Stimulated activated CD4-positive, alpha-beta T cell treated with anti-CD3 and anti-CD28 coated beads, Interleukin-2, amount 100 ng/mL, for 4 hours (primary cell): ENCODE results near the gene SLCO2B1.
"Not testable (repeated sequence)": the region's sequence is repeated elsewhere in the genome, so short reads cannot be mapped to it uniquely, and the experiment has no call there.

Experiments used
- DNase-seq: peaks from one replicate; pipeline ENCODE4 v3.0.0-alpha.2; 2020; ENCODE audit warnings: low read depth

SLCO2B1 gene, protein sequence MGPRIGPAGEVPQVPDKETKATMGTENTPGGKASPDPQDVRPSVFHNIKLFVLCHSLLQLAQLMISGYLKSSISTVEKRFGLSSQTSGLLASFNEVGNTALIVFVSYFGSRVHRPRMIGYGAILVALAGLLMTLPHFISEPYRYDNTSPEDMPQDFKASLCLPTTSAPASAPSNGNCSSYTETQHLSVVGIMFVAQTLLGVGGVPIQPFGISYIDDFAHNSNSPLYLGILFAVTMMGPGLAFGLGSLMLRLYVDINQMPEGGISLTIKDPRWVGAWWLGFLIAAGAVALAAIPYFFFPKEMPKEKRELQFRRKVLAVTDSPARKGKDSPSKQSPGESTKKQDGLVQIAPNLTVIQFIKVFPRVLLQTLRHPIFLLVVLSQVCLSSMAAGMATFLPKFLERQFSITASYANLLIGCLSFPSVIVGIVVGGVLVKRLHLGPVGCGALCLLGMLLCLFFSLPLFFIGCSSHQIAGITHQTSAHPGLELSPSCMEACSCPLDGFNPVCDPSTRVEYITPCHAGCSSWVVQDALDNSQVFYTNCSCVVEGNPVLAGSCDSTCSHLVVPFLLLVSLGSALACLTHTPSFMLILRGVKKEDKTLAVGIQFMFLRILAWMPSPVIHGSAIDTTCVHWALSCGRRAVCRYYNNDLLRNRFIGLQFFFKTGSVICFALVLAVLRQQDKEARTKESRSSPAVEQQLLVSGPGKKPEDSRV

DNA sequence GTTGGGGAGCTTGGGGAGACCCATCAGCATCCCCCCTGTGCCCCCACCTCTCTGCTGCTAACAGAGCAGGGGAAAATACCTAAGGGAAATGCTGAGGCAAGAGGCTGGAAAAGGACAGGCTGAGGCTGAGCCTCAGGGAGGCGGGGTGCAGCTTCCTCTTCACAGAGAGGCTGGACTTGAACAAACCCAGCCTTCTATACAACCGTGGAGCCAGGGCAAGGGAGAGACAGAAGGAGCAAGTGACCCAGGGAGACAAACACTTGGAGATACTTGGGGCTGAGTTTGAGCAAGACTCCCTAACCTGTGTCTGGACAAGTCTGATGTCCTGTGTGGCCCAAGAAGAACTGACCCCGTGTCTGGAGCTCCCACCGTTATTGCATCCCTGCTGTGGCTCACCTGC, at the start of gene SLCO2B1:
SLCO2B1 (plus strand) TSS at position 229 of the 400 bp plus-strand sequence. CDS start 275 bp downstream, outside the sequence.
- no peak for DNase-seq

DNA sequence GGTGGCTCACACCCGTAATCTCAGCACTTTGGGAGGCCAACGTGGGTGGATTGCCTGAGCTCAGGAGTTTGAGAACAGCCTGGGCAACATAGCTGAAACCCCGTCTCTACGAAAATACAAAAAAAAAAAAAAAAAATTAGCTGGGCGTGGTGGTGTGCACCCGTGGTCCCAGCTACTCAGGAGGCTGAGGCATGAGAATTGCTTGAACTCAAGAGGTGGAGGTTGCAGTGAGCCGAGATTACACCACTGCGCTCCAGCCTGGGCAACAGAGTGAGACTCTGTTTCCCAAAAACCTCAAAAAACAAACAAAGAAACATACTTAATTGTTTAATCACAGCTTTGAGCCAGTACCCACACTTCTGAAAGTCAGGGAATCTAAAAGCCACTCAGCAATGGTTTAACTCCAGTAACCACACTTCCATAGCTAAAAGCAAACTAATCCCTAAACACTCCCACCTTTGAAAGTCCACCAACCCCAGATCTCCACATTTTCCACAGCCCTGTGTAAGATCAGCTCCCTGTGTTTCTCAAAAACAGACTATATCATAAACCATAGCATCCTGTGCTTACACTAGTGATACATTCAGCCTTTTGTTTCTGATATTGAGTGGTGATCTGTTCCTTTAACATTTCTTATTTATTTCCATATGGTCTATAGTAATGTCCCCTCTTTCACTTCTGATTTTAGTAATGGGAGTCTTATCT, 49.3 kb upstream of the SLCO2B1 start:
- DNase-seq, result no peak

DNA sequence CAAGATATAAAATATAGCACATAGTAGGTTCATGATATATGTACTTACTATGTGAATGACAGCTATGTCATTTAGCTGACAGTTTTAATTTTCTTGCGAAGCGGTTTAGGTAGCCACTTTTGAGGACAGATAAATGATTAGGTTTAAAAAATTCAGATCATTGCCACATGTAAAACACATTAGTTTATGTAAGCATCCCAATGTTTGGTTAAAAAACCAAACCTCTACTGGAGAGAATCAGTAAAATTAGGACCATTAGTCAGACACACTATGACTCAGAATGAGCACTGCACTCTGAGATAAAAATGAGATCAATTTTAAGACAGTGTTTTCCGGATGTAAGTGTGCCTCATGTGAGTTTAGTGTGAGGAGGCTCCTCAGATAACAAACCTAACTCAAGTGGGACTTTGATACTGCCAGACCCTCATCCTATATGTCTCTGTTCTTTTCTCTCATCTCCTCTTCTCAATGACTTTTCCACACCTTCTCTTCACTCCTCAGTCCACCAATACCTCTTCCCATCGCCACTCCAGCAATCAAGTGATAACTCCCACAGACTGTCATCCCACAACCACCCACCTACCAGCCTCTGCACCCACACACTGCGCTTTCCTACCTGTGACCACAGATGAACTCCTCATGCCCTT, 47.4 kb upstream of the SLCO2B1 start:
- DNase-seq, result no peak

DNA sequence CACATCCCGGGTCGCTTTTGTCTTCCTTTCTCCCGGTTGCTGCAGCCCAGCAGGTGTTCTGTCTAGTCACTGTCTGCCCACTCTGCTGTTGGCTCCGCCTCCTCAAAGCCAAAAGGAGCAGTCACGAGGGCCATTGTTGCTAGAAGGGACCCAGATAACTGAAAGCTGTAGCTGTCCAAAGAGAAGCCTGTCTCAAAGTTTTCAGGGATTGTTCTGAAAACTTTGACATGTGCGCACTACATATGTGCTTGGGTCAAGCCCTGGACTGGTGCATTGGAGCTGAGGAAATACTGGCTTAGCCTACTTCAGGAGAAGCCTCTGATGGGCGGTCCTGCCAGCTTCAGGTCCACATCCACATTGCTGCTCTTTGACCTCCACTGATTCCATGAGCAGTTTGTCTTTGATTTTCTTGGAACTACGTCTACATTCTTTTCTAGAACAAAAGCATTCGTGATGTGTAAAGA, 45.4 kb upstream of the SLCO2B1 start:
- no peak for DNase-seq

DNA sequence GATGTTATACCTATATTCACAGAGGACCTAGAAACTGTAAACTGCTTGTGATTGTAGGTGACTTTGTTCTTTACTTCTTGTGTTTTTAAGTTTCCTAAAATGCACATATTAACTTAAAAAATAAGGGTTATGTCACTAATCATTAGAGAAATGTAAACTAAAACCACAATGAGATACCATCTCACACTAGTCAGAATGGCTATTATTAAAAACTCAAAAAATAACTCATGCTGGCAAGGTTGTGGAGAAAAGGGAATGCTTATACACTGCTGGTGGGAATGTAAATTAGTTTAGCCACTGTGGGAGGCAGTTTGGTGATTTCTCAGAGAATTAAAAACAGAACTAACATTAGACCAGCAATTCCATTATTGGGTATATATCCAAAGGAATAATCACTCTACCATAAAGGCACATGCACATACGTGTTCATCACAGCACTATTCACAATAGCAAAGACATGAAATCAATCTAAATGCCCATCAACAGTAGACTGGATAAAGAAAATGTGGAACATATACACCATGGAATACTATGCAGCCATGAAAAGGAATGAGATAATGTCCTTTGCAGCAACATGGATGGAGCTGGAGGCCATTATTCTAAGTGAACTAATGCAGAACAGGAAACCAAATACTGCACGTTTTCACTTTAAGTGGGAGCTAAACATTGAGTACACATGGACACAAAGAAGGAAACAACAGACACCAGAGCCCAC, 44.8 kb upstream of the SLCO2B1 start:
- DNase-seq, result not testable (repeated sequence)

DNA sequence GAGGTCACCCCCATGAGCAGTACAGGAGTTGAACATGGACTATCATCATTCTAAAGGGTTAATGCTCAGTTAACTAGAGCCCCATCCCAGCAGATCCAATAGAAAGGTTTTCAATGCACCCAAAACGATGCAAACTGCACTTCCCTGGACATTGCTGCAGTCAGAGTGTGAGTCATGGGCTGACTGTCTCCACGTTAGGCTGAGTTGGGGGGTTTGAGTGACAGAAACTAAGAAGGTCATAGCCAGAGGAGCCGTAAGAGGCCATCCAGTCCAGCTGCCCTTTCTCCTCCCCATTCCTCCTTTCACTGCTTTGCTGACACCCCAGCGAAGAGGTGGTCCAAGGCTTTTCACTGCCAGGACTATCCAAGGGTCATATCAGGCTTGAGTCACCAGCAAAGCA, 43.7 kb upstream of the SLCO2B1 start:
- no peak for DNase-seq

DNA sequence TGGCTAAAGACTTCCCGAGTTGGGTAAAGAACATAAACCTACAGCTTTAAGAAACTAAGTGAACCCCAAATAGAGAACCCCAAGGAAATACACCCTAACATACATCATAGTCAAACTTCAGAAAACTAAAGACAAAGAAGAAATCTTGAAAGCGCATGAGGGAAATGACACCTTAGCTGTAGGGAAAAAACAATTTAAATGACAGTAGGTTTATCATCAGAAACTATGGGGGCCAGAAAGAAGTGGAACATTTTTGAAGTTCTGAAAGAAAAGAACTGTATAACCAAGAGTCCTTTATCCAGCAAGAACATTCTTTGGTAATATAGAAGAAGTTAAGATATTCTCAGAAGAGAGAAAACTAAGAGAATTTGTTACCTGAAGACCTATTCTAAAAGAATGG, 38.7 kb upstream of the SLCO2B1 start:
- no peak for DNase-seq

DNA sequence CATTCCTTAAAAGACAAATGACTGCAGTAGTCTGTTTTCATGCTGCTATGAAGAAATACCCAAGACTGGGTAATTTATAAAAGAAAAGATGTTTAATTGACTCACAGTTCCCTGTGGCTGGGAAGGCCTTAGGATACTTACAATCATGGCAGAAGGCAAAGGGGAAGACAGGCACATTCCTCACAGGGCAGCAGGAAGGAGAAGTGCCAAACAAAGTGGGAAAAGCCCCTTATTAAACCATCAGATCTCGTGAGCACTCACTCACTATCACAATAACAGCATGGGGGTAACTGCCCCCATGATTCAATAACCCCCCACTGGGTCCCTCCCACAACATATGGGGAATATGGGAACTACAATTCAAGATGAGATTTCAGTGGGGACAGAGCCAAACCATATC, 37.9 kb upstream of the SLCO2B1 start:
- DNase-seq, result no peak

DNA sequence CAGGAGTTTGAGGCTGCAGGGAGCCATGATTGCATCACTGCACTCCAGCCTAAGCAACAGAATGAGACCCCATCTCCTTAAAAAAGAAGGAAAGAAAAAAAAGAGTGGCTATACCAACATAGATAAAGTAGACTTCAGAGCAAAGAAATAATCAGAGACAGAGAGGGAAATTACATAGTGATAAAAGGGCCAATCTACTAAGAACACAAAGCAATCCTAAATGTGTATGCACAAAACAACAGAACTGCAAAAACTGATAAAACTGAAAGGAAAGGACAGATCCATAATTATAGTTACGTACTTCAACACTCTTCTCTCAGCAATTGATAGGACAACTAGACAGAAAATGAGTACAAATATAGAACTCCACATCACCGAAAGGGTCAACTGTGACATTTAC, 36.4 kb upstream of the SLCO2B1 start:
- DNase-seq, result no peak

DNA sequence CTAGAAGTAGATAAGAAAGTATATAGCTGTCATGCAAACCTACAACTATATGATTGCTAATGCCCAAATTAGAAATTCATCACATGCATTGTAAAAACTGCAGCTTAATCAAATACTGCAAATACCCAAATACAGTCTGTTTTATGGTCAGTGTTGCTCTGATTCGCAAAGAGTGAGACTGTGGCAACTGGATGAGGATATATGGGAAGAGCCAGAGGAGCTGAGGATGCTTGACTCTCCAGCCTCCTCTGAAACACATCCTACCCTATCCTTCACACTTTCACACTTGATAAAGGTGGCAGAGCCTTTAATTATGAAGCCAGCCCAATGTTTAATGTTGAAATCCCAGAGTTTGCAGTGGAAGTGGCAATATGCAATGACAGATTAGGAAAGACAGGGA, 32.3 kb upstream of the SLCO2B1 start:
- DNase-seq, result no peak

DNA sequence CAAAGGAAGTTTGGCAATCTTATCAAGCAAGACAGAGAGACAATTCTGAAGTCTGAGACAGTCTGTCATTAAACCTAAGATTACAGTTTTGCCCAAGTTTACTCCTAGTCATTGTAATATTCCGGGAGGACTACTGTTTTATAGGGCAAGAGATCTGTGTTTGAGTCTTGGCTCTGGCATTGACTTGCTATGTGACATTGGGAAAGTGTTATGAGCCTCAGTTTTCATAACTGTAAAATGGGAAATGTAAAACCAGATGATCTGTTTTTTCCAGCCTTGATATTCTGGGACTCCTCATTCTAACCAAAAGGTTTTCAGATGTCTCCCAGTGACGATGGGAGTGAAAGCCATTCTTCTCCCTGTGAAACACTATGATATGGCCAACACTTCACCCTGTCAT, 24.3 kb upstream of the SLCO2B1 start:
- no peak for DNase-seq

DNA sequence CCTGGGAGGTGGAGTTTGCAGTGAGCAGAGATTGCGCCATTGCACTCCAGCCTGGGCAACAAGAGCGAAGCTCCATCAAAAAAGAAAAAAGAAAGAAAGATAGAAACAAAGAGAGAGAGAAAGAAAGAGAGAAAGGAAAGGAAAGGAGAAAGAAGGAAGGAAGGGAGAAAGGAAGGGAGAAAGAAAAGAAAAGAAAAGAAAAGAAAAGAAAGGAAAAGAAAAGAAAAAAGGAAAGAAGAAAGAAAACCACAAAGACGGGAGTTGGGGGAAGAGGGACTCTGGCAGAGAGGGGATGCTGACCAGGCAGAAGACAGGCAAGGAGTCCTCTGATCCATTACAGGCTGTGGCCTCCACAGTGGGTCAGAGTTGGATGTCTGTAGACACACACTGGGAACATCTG, 18.8 kb upstream of the SLCO2B1 start:
- no peak for DNase-seq

DNA sequence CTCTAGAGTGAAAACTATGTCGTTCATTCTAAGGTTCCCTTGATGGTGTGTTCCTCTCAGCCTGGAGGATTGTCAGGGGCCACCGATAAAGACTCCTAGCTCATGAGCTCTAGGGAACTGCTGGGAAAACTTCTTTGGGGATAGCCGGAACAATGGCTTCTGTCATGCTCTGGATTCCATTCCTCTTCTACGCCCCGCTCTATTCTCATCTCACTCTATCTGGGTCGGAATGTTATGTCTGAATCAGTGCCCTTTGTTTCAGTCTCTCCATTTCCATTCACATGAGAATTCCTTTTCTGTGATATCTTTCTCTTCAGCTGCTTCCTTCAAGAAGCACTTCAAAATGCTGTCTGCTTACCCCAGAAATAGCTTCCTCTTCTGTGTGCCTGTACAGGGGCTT, 16.9 kb upstream of the SLCO2B1 start:
- no peak for DNase-seq

DNA sequence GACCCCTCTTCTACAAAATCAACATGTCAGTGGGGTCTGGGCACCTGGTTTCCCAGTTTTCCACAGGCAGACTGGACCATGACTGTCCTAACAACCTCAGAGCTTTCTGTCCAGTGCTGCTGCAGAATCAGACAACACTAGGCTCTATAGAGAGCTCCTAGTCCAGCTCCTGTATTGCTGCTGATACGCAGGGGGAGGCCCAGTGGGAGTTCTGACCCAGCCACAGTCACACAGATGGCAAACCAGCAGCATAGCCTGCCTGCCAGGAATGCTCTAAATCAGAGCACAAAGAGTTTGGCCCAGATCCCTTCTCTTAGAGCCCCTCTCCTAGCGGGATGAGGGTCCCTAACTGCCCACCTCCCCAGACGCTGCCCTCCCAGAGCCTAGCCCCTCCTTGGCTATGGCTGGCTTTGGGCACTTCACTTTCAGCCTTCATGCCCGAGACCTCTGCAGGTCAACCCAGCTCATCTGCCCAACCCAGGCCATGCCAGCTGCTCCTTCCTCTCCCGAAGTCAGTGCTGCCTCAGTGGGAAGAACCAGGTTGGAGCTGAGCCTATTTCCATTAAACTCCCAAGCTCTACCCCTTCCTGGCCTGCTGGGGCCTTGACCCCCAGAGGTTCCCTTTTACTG, 15.8 kb upstream of the SLCO2B1 start:
- DNase-seq, result no peak

DNA sequence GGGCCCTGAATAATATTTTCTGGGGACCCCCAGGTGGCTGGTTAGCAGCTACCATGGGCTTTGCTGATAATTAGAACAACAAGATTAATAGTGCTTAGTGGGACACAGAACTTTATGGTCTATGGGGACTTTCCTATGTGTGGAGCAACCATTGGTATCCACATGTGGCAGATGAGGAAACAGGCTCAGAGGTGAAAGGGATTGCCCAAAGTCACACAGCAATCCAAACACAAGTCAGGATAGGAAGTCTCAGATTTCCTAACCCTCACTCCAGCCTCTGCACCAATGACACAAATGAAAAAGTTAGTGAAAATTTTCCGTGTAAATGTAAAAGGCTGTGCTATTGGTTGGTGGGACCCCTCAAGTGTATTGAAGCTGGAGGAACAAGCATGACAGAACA, 15.3 kb upstream of the SLCO2B1 start:
- DNase-seq, result no peak

DNA sequence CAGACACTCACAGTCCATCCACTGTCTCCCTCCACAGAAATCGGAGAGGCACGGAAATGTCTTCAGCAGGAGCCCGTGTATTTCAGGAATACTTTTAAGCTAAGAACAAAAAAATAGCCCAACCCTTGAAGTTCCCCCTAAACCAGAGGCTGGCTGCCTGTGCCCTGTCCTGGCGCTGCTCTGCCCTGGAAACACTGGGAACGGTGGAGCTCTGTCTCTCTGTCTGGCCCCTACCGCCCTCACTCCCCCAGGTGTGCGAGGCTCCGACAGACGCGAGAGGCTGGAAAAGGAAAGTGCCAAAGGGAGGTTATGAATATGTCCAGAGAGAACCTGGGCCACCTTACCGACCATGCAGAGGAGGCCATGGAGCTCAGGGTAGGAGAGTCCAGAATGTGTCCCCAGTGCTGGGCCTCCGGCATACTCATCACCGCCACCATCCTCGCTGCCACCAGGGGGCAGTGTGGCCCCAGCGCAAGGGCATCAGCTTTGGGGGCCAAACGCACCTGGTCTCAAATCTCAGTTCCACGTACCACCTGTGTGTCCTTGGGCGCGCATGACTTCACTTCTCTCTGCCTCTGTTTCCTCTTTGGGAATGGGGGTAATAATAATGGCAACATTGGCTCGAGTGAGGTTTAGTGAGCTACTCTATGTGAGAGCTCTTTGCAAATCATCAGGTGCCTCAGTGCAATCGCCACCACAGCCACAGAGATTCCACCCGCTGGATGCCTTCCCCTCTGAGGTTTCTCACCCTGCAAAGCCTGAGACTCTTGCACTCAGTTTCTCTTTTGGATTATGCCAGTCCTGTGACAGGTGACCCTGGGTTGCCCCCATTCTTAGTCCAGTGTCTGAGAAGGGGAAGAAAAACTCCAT, 10.4 kb upstream of the SLCO2B1 start:
- peak; percentile 68 for DNase-seq

DNA sequence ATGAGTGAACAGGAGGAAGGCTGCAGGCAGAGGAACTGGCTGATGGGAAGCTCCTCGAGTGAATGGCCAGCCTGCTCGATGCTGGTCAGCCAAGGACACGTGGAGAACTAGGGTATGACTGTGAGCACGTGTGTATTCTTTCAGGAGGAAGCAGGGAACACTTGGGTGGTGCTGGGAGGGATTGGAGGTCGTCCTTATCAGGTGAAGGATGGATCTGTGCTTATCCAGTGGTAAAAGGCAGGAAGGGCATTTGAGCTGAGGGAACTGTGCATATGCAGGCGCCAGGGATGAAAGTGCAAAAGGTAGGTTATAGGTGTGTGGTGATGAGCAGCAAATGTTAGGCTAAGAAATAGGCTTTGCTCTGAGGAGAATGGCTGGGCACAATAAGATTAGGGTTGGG, 9.7 kb upstream of the SLCO2B1 start:
- DNase-seq, result no peak

DNA sequence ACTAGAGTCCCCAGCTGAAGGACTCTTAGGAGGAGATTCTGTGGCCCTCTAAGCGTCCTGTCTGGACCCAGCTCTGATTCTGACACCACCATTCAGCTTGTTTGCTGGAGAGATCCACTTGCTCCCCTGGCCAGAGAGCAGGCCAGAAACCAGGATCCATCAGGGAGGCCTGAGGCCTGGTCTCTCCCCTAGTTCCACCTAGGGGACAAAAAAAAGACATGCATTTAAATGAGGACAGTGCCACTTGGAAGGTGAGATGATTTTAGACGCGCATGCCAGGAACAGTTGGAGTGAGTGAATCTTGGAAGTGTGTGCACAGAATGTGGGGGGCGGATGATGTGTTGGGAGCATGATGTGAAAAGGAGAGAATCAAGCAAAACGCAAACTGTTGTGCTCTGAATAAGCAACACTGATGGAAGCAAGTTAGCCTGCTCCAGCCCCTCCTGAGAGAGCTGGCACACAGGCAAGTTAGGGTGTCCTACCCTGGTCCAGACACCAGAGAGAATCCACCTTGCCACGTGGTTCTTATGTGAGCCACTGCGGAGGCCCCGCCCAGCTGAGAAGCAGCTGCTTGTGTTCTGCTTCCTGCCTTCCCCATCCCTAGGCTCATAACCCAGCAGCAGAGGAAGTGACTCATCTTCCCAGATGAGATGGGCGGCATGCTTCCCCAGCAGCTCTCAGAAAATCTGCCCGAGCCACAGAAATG, 8.0 kb upstream of the SLCO2B1 start:
- peak; percentile 76 for DNase-seq

DNA sequence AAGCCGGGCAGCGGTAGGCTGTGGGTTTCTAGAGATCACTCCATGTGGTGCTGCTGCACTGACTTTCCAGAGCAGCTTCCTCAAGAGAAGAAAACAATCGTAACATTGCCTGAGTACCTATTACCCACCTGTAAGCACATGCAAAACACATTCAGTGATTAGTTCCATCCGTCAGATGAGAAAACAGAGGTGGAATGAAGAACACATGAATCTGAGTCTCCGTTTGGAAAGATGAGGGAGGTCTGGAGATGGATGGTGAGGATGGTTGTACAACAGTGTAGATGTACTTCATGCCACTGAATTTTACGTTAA, 7.5 kb upstream of the SLCO2B1 start:
- no peak for DNase-seq

DNA sequence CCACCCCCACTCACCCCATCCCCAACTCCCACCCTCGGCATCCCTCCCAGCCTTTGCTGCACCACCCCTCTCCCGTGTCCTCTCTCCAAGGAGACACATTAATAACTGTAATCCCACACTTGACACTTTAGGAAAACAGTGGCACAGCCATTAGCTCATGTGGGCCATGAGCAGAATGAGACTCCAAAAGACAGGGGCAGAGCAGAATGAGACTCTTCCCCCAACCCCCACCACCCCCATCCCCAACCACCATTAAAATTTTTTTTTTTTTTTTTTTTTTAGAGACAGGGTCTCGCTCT, 6.2 kb upstream of the SLCO2B1 start:
- DNase-seq, result no peak
